Upper lobe of right lung (tissue), 1 donor: ENCODE data around the gene ATP12A. TPM values are rescaled to one million over a fixed set of nuclear protein-coding genes. Genes with fewer than 3 reads are reported as not detected.

ENCODE experiments used
- ATAC-seq: fragments of 200-7000 bp; cut with Tn5 transposase; one replicate; pipeline ENCODE4 v1.9.1; 2020; ENCODE audit warnings: mild to moderate bottlenecking, moderate library complexity
- DNase-seq: peaks from one replicate; pipeline ENCODE4 v3.0.0-alpha.2; 2020
- H3K27ac ChIP-seq: fragments of 200-600 bp; one replicate; pipeline ENCODE4 v1.8.0; 2022
- H3K27me3 ChIP-seq: fragments of 200-600 bp; one replicate; pipeline ENCODE4 v1.8.0; 2022; ENCODE audit warnings: mild to moderate bottlenecking
- H3K36me3 ChIP-seq: fragments of 200-600 bp; one replicate; pipeline ENCODE4 v1.8.0; 2022
- H3K4me1 ChIP-seq: fragments of 200-600 bp; one replicate; pipeline ENCODE4 v1.8.0; 2022
- H3K4me3 ChIP-seq: fragments of 200-600 bp; one replicate; pipeline ENCODE4 v1.8.0; 2022; ENCODE audit warnings: mild to moderate bottlenecking
- H3K9me3 ChIP-seq: fragments of 200-600 bp; one replicate; pipeline ENCODE4 v1.8.0; 2022
- CTCF ChIP-seq: fragments of 200-600 bp; IDR thresholded peaks from one replicate; pipeline ENCODE4 v1.8.0; 2022; ENCODE audit warnings: antibody characterized with exemption
- intact Hi-C: fragments of 100-400 bp; cut with DNase I; formaldehyde crosslinking; loops from one replicate; pipeline ENCODE4 v1.11.0; 2022
- long read RNA-seq: library from polyadenylated mRNA; unstranded; transcript quantifications from one replicate; pipeline ENCODE4 v2.0.0, GENCODE V29; 2021
- total RNA-seq: library from RNA; stranded (reverse); fragmentation: NEBNext Ultra II Directional; extraction: Animal tissue kit (Norgen Biotek cat#: 25700); gene quantifications from one replicate; pipeline ENCODE4 v1.2.1, GENCODE V29; 2021
- donor health status: DM: no; HTN: yes; CAD: no; lungs with severe emphysema.

ATP12A gene
- total RNA-seq, result not detected
- long read RNA-seq, result 0 reads

- no peaks in the 10 kb centered on the region for H3K4me1 ChIP-seq
- H3K36me3 ChIP-seq, result no peaks in the 10 kb centered on the region
- DNase-seq, result no peak
- TF ChIP-seq CTCF, result peak; percentile 11
- intact Hi-C loops, result no loop called here
- peak within 1 kb of the TSS; percentile 42 for H3K4me3 ChIP-seq
- no peaks in the 10 kb centered on the region for H3K9me3 ChIP-seq
- peak; percentile 53 for ATAC-seq
- no peak within 1 kb of the TSS for H3K27ac ChIP-seq
- H3K27me3 ChIP-seq, result peaks cover 28% of the 10 kb centered on the region
Observed at GRCh38 chr13:24680258-24680920, at the start of gene ATP12A. Gene ATP12A, plus strand, starts transcription at chr13:24680408. Its CDS starts 336 bp downstream, at chr13:24680744.

GRCh38 chr13:24630851-24631620, 49.2 kb upstream of the ATP12A start:
- no peak for TF ChIP-seq CTCF
- intact Hi-C loops, result no loop called here
- ATAC-seq, result peak; percentile 79
- Histone ChIP-seq H3K4me3 (no peak overlapping the region), H3K27me3 (no peaks in the 10 kb centered on the region), H3K36me3 (no peaks in the 10 kb centered on the region), H3K9me3 (no peaks in the 10 kb centered on the region), H3K27ac (peak overlapping the region; percentile 24), H3K4me1 (peaks cover 2% of the 10 kb centered on the region)
- no peak for DNase-seq

- no peak for TF ChIP-seq CTCF
- Histone ChIP-seq H3K27me3 (no peaks in the 10 kb centered on the region), H3K4me3 (no peak overlapping the region), H3K9me3 (no peaks in the 10 kb centered on the region), H3K4me1 (no peaks in the 10 kb centered on the region), H3K36me3 (no peaks in the 10 kb centered on the region), H3K27ac (no peak overlapping the region)
- ATAC-seq (no peak), DNase-seq (no peak)
- intact Hi-C loops, result no loop called here
Observed at GRCh38 chr13:24631922-24632321, 48.3 kb upstream of the ATP12A start.

- Histone ChIP-seq H3K4me1 (no peaks in the 10 kb centered on the region), H3K36me3 (no peaks in the 10 kb centered on the region), H3K27me3 (no peaks in the 10 kb centered on the region), H3K27ac (no peak overlapping the region), H3K9me3 (no peaks in the 10 kb centered on the region), H3K4me3 (no peak overlapping the region)
- ATAC-seq (no peak), DNase-seq (no peak)
- intact Hi-C loops, result no loop called here
- TF ChIP-seq CTCF, result no peak
Observed at GRCh38 chr13:24632382-24633121, 47.7 kb upstream of the ATP12A start.

GRCh38 chr13:24636776-24637175, 43.4 kb upstream of the ATP12A start:
- no peak for DNase-seq
- H3K36me3 ChIP-seq, result no peaks in the 10 kb centered on the region
- ATAC-seq, result no peak
- no peaks in the 10 kb centered on the region for H3K4me1 ChIP-seq
- H3K4me3 ChIP-seq, result no peak overlapping the region
- intact Hi-C loops, result no loop called here
- TF ChIP-seq CTCF, result no peak
- H3K27ac ChIP-seq, result no peak overlapping the region
- no peaks in the 10 kb centered on the region for H3K27me3 ChIP-seq
- H3K9me3 ChIP-seq, result no peaks in the 10 kb centered on the region
